ENCODE results near the gene ALDH5A1.

Gene ALDH5A1

GRCh38 chr6:24494821-24495795 is at the start of gene ALDH5A1:
Gene ALDH5A1, plus strand, starts transcription at chr6:24494969. Its CDS starts 28 bp downstream, at chr6:24494997.
- peaks cover 26% of the 10 kb centered on the region for H3K27me3 ChIP-seq (ENCODE audit: control insufficient read depth, insufficient read depth, low read length)
- H3K27ac ChIP-seq (ENCODE audit: low read depth, low read length), result peak within 1 kb of the TSS; percentile 68
- peak within 1 kb of the TSS; percentile 62; the same call in 1 of the 2 replicates for H3K9ac ChIP-seq (ENCODE audit: low read depth, low read length)
- peaks cover 21% of the 10 kb centered on the region for H3K4me1 ChIP-seq (ENCODE audit: control insufficient read depth, insufficient read depth, low read length)
- peak within 1 kb of the TSS; percentile 74 for H3K4me3 ChIP-seq (ENCODE audit: low read depth, low read length)
- H3K9me3 ChIP-seq (ENCODE audit: control insufficient read depth, insufficient read depth, low read length), result no peaks in the 10 kb centered on the region
- H3K36me3 ChIP-seq (ENCODE audit: control insufficient read depth, insufficient read depth, low read length), result no peaks in the 10 kb centered on the region

DNA sequence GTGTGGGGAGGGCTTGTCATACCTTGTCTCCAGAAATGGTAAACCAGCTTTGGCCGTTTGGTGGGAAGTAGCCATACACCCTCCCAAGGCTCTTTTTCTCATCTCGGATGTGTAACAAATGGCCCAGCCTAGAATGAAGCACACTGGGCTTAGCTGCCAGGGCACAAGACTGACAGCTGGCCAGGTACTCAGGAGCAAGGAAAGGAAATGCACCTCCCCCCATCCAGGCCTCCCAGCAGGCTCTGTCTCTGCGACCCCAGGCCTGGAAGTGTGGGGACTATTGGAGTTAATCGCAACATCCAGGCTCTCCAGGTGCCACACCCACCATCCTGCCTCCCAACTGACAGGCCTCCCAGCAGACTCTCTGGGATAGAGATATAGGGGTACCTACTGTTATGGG is 49.1 kb upstream of the ALDH5A1 start:
- Histone ChIP-seq H3K9ac (ENCODE audit: low read depth, low read length) (no peak overlapping the region), H3K27ac (ENCODE audit: low read depth, low read length) (no peak overlapping the region), H3K4me3 (ENCODE audit: low read depth, low read length) (no peak overlapping the region), H3K36me3 (ENCODE audit: control insufficient read depth, insufficient read depth, low read length) (no peaks in the 10 kb centered on the region), H3K27me3 (ENCODE audit: control insufficient read depth, insufficient read depth, low read length) (no peaks in the 10 kb centered on the region), H3K9me3 (ENCODE audit: control insufficient read depth, insufficient read depth, low read length) (no peaks in the 10 kb centered on the region), H3K4me1 (ENCODE audit: control insufficient read depth, insufficient read depth, low read length) (no peaks in the 10 kb centered on the region; the same call in 1 of the 2 replicates)

DNA sequence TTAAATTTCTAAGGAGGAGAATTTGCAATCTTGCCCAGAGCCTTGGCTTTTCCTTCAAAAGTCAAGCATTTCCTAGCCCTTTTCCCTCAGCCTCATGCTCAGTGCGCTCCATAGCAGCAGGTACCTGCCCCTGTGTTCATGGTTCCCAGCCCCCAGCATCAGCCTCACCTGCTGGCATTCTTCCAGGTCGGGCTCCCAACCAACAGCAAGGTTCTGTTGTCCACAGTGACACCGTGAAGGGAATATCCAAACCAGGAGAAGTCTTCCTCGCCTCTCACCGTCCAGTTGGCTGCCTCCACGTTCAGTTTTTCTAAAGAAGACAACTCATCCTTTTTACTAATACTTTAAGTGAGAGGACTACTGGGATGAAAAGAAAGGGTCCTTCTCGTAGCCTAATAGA is 48.1 kb upstream of the ALDH5A1 start:
- Histone ChIP-seq H3K4me1 (ENCODE audit: control insufficient read depth, insufficient read depth, low read length) (no peaks in the 10 kb centered on the region; the same call in 1 of the 2 replicates), H3K36me3 (ENCODE audit: control insufficient read depth, insufficient read depth, low read length) (no peaks in the 10 kb centered on the region), H3K9me3 (ENCODE audit: control insufficient read depth, insufficient read depth, low read length) (no peaks in the 10 kb centered on the region), H3K4me3 (ENCODE audit: low read depth, low read length) (no peak overlapping the region), H3K27me3 (ENCODE audit: control insufficient read depth, insufficient read depth, low read length) (no peaks in the 10 kb centered on the region), H3K27ac (ENCODE audit: low read depth, low read length) (no peak overlapping the region), H3K9ac (ENCODE audit: low read depth, low read length) (no peak overlapping the region)

DNA sequence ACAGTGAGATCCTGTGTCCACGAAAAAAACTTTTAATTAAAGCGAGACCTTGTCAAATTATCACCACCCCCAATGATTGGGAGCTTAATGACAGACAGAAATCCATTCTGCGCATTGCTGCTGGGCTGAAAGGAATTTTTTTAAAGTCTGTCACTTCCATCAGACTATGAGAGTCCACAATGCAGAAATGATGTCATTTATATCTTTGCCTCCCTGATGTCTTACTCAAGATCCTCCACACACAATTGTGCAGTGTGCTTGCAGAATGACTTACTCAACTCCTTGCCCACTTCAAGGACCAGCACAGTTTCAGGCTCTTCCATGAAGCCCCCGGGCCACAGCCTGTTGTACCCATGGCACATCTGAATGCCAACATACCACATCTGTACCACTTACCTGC is 46.4 kb upstream of the ALDH5A1 start:
- H3K4me1 ChIP-seq (ENCODE audit: control insufficient read depth, insufficient read depth, low read length), result no peaks in the 10 kb centered on the region; the same call in 1 of the 2 replicates
- H3K9ac ChIP-seq (ENCODE audit: low read depth, low read length), result no peak overlapping the region
- H3K27me3 ChIP-seq (ENCODE audit: control insufficient read depth, insufficient read depth, low read length), result no peaks in the 10 kb centered on the region
- H3K36me3 ChIP-seq (ENCODE audit: control insufficient read depth, insufficient read depth, low read length), result no peaks in the 10 kb centered on the region
- H3K27ac ChIP-seq (ENCODE audit: low read depth, low read length), result no peak overlapping the region
- H3K4me3 ChIP-seq (ENCODE audit: low read depth, low read length), result no peak overlapping the region
- no peaks in the 10 kb centered on the region for H3K9me3 ChIP-seq (ENCODE audit: control insufficient read depth, insufficient read depth, low read length)

DNA sequence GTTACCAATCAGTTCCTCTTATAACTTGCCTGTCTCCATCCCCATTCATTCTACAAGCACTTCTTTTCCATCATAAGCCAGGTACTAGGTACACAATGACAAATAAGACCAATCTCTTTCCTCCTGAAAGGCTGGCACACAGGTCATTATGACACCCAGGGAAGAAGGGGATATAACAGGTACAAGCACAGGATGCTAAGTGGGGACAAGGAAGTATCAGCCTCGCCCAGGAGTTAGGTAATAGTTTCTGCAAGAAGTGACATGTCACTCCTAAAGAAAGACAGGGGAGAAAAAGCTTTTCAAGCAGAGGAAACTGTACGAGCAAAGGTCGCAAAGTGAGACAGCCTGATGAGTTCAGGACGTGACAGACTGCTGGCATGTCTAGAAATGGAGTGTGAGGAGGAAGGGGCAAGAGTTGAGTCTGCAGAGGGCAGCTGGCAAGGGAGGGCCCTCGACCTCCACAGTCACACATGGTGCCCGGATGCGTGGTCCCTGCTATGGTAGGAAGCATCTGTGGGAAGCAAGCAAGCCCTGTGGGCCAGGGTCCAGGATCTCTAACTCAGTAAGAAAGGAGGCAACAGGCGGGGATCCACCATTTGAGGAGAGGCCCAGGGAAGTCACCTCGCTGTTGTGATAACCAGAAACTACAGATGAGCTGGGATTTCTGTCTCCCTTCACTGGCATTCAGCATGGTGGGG is 45.8 kb upstream of the ALDH5A1 start:
- H3K9ac ChIP-seq (ENCODE audit: low read depth, low read length), result no peak overlapping the region
- no peaks in the 10 kb centered on the region for H3K36me3 ChIP-seq (ENCODE audit: control insufficient read depth, insufficient read depth, low read length)
- H3K4me1 ChIP-seq (ENCODE audit: control insufficient read depth, insufficient read depth, low read length), result no peaks in the 10 kb centered on the region; the same call in 1 of the 2 replicates
- no peaks in the 10 kb centered on the region for H3K9me3 ChIP-seq (ENCODE audit: control insufficient read depth, insufficient read depth, low read length)
- H3K27ac ChIP-seq (ENCODE audit: low read depth, low read length), result no peak overlapping the region
- no peak overlapping the region for H3K4me3 ChIP-seq (ENCODE audit: low read depth, low read length)
- no peaks in the 10 kb centered on the region for H3K27me3 ChIP-seq (ENCODE audit: control insufficient read depth, insufficient read depth, low read length)

GRCh38 chr6:24451581-24452388 is 43.0 kb upstream of the ALDH5A1 start:
- H3K4me3 ChIP-seq (ENCODE audit: low read depth, low read length), result no peak overlapping the region
- no peaks in the 10 kb centered on the region for H3K27me3 ChIP-seq (ENCODE audit: control insufficient read depth, insufficient read depth, low read length)
- H3K9ac ChIP-seq (ENCODE audit: low read depth, low read length), result no peak overlapping the region
- 0 out of 2 replicates have a peak, but pooled peaks cover 2% of the 10 kb centered on the region for H3K4me1 ChIP-seq (ENCODE audit: control insufficient read depth, insufficient read depth, low read length)
- H3K9me3 ChIP-seq (ENCODE audit: control insufficient read depth, insufficient read depth, low read length), result no peaks in the 10 kb centered on the region
- no peaks in the 10 kb centered on the region for H3K36me3 ChIP-seq (ENCODE audit: control insufficient read depth, insufficient read depth, low read length)
- no peak overlapping the region for H3K27ac ChIP-seq (ENCODE audit: low read depth, low read length)

- no peaks in the 10 kb centered on the region for H3K27me3 ChIP-seq (ENCODE audit: control insufficient read depth, insufficient read depth, low read length)
- H3K36me3 ChIP-seq (ENCODE audit: control insufficient read depth, insufficient read depth, low read length), result no peaks in the 10 kb centered on the region
- H3K9ac ChIP-seq (ENCODE audit: low read depth, low read length), result no peak overlapping the region
- H3K9me3 ChIP-seq (ENCODE audit: control insufficient read depth, insufficient read depth, low read length), result no peaks in the 10 kb centered on the region
- 0 out of 2 replicates have a peak, but pooled peaks cover 2% of the 10 kb centered on the region for H3K4me1 ChIP-seq (ENCODE audit: control insufficient read depth, insufficient read depth, low read length)
- H3K27ac ChIP-seq (ENCODE audit: low read depth, low read length), result no peak overlapping the region
- H3K4me3 ChIP-seq (ENCODE audit: low read depth, low read length), result no peak overlapping the region
These were observed 40.8 kb upstream of the ALDH5A1 start for GRCh38 chr6:24453921-24454320.

- Histone ChIP-seq H3K9me3 (ENCODE audit: control insufficient read depth, insufficient read depth, low read length) (no peaks in the 10 kb centered on the region), H3K27ac (ENCODE audit: low read depth, low read length) (no peak overlapping the region), H3K4me1 (ENCODE audit: control insufficient read depth, insufficient read depth, low read length) (0 out of 2 replicates have a peak, but pooled peaks cover 2% of the 10 kb centered on the region), H3K36me3 (ENCODE audit: control insufficient read depth, insufficient read depth, low read length) (no peaks in the 10 kb centered on the region), H3K27me3 (ENCODE audit: control insufficient read depth, insufficient read depth, low read length) (no peaks in the 10 kb centered on the region), H3K9ac (ENCODE audit: low read depth, low read length) (no peak overlapping the region), H3K4me3 (ENCODE audit: low read depth, low read length) (no peak overlapping the region)
These were observed 40.3 kb upstream of the ALDH5A1 start for GRCh38 chr6:24454452-24454851.

GRCh38 chr6:24455061-24455460 is 39.7 kb upstream of the ALDH5A1 start:
- no peak overlapping the region for H3K4me3 ChIP-seq (ENCODE audit: low read depth, low read length)
- H3K4me1 ChIP-seq (ENCODE audit: control insufficient read depth, insufficient read depth, low read length), result 0 out of 2 replicates have a peak, but pooled peaks cover 2% of the 10 kb centered on the region

DNA sequence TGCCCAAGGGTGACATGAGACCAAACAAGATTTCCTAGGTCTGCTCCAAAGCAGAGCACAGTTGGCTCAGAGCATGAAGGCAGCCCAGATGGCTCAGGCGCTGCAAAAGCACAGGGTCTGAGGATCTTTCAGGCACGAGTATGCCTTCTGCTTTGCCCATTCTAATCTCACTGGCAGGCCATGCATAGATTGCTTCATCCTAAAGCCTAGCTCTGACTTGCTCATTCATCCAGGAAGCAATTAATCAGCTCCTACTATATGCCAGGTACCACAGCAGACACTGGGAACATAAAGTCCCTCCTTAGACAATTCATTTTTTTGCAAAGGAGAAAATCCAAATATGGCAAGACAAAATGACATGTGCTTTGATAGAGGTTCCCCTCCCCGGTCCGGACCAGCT is 36.6 kb upstream of the ALDH5A1 start:
- H3K27me3 ChIP-seq (ENCODE audit: control insufficient read depth, insufficient read depth, low read length), result no peaks in the 10 kb centered on the region
- no peak overlapping the region for H3K4me3 ChIP-seq (ENCODE audit: low read depth, low read length)
- no peaks in the 10 kb centered on the region for H3K9me3 ChIP-seq (ENCODE audit: control insufficient read depth, insufficient read depth, low read length)
- H3K4me1 ChIP-seq (ENCODE audit: control insufficient read depth, insufficient read depth, low read length), result 0 out of 2 replicates have a peak, but pooled peaks cover 2% of the 10 kb centered on the region
- H3K36me3 ChIP-seq (ENCODE audit: control insufficient read depth, insufficient read depth, low read length), result no peaks in the 10 kb centered on the region
- no peak overlapping the region for H3K27ac ChIP-seq (ENCODE audit: low read depth, low read length)
- no peak overlapping the region for H3K9ac ChIP-seq (ENCODE audit: low read depth, low read length)

More at GRCh38 chr6:24455061-24455460, 39.7 kb upstream of the ALDH5A1 start:
- no peaks in the 10 kb centered on the region for H3K27me3 ChIP-seq (ENCODE audit: control insufficient read depth, insufficient read depth, low read length)
- no peaks in the 10 kb centered on the region for H3K36me3 ChIP-seq (ENCODE audit: control insufficient read depth, insufficient read depth, low read length)
- no peak overlapping the region for H3K9ac ChIP-seq (ENCODE audit: low read depth, low read length)
- no peak overlapping the region for H3K27ac ChIP-seq (ENCODE audit: low read depth, low read length)
- no peaks in the 10 kb centered on the region for H3K9me3 ChIP-seq (ENCODE audit: control insufficient read depth, insufficient read depth, low read length)

Data from HUES48 (cell line).